ENCODE measurements around the gene TSEN34. TPM values are rescaled to one million over a fixed set of nuclear protein-coding genes. Genes with fewer than 3 reads are reported as not detected.

TSEN34 gene
- total RNA-seq, 1 donor from 2014 or later = 52.6 TPM

DNA sequence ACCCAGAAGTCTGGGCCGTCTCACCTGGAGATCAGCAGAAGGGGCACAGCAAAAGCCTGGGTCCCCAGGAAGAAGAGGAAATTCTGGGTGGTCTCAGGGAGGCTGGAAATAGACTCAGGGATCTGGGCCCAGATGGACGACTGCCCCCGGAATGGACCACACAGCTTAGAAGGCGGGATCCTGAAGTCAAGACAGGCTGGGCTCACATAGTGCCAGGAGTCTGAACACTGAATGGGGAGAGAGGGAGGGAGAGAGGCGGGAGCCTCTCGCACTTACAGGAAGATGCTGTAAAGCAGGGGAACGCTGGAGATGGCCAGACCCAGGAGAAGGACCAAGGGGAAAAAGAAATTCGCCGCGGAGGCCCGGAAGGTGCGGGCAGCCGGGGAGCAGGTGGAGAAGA, 30.3 kb upstream of the TSEN34 start:
- Mint-ChIP-seq H3K27me3 (ENCODE audit: low read depth, unreplicated experiment) (peaks cover 10% of the 10 kb centered on the region), H3K4me3 (ENCODE audit: unreplicated experiment) (peak overlapping the region; percentile 98), H3K9me3 (ENCODE audit: unreplicated experiment) (peaks cover 7% of the 10 kb centered on the region), H3K36me3 (ENCODE audit: low read depth, unreplicated experiment) (peaks cover 6% of the 10 kb centered on the region), H3K4me1 (ENCODE audit: low read depth, unreplicated experiment) (peaks cover 7% of the 10 kb centered on the region), H3K27ac (ENCODE audit: unreplicated experiment) (peak overlapping the region; percentile 87)
- Histone ChIP-seq H3K9me3 (ENCODE audit: insufficient read depth, low read depth, low read length) (no peaks in the 10 kb centered on the region), H3K36me3 (ENCODE audit: insufficient read depth, low read length) (peaks cover 15% of the 10 kb centered on the region), H3K4me2 (ENCODE audit: low read length) (peak overlapping the region; percentile 94), H3K9ac (ENCODE audit: low read length) (peak overlapping the region; percentile 84), H3K27ac (ENCODE audit: low read depth, low read length) (peak overlapping the region; percentile 78), H3K27me3 (ENCODE audit: insufficient read depth, low read length) (no peaks in the 10 kb centered on the region), H3K79me2 (ENCODE audit: insufficient read depth, low read length) (peaks cover 18% of the 10 kb centered on the region), H3K4me1 (ENCODE audit: insufficient read depth, low read length) (peaks cover 22% of the 10 kb centered on the region), H4K20me1 (ENCODE audit: insufficient read depth, low read length) (peaks cover 7% of the 10 kb centered on the region), H2AFZ (ENCODE audit: low read depth, low read length) (peak overlapping the region; percentile 5), H3K4me3 (ENCODE audit: insufficient read depth, low read depth, low read length) (peak overlapping the region; percentile 69)
- TF ChIP-seq, protein P1, sequence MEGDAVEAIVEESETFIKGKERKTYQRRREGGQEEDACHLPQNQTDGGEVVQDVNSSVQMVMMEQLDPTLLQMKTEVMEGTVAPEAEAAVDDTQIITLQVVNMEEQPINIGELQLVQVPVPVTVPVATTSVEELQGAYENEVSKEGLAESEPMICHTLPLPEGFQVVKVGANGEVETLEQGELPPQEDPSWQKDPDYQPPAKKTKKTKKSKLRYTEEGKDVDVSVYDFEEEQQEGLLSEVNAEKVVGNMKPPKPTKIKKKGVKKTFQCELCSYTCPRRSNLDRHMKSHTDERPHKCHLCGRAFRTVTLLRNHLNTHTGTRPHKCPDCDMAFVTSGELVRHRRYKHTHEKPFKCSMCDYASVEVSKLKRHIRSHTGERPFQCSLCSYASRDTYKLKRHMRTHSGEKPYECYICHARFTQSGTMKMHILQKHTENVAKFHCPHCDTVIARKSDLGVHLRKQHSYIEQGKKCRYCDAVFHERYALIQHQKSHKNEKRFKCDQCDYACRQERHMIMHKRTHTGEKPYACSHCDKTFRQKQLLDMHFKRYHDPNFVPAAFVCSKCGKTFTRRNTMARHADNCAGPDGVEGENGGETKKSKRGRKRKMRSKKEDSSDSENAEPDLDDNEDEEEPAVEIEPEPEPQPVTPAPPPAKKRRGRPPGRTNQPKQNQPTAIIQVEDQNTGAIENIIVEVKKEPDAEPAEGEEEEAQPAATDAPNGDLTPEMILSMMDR (IDR thresholded peaks at IDR 0.05; ENCODE audit: insufficient read depth, low read depth, low read length) = no peak
- no peak for TF ChIP-seq EZH2 (IDR thresholded peaks at IDR 0.05; ENCODE audit: insufficient read depth, low read length)
- no peak for FAIRE-seq
- no peak for DNase-seq (ENCODE audit: low read depth)

DNA sequence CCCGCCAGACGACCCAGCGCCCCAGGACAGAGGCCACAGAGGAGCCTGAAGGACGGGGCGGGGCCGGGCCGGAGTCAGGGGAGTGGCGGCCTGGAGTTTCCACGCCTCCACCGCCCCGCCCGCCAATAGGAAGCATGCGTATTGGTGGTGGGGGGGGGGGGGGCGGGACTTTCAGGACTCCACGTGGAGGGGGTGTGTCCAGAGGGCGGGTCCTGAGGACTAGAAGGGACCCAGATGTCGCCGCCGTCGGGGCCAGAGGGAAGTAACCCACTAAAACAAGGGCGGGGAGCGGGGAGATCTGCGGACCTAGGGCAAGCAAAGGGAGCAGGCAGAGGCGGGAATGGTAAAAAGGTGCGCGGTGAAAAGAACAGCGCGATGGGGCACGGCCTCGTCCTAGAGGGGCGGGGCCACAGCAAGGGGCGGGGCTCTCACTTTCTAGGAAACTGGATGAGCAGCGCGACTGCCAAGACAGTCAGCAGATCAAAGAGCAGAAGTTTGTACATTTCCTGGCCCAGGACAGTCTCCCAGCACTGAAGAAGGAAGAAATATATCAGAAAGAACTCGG, 28.8 kb upstream of the TSEN34 start:
- FAIRE-seq (no peak), DNase-seq (ENCODE audit: low read depth) (peak; percentile 16)
- Histone ChIP-seq H4K20me1 (ENCODE audit: insufficient read depth, low read length) (no peaks in the 10 kb centered on the region), H3K4me1 (ENCODE audit: insufficient read depth, low read length) (peaks cover 22% of the 10 kb centered on the region), H3K9me3 (ENCODE audit: insufficient read depth, low read depth, low read length) (no peaks in the 10 kb centered on the region), H3K27ac (ENCODE audit: low read depth, low read length) (no peak overlapping the region), H3K79me2 (ENCODE audit: insufficient read depth, low read length) (peaks cover 11% of the 10 kb centered on the region), H3K4me3 (ENCODE audit: insufficient read depth, low read depth, low read length) (peak overlapping the region; percentile 42), H3K9ac (ENCODE audit: low read length) (no peak overlapping the region), H3K27me3 (ENCODE audit: insufficient read depth, low read length) (no peaks in the 10 kb centered on the region), H2AFZ (ENCODE audit: low read depth, low read length) (peak overlapping the region; percentile 52), H3K36me3 (ENCODE audit: insufficient read depth, low read length) (peaks cover 2% of the 10 kb centered on the region), H3K4me2 (ENCODE audit: low read length) (peak overlapping the region; percentile 73)
- peak overlapping the region; percentile 83 for H3K4me3 Mint-ChIP-seq (ENCODE audit: unreplicated experiment)
- H3K36me3 Mint-ChIP-seq (ENCODE audit: low read depth, unreplicated experiment) = peaks cover 6% of the 10 kb centered on the region
- H3K9me3 Mint-ChIP-seq (ENCODE audit: unreplicated experiment) = peaks cover 7% of the 10 kb centered on the region
- peaks cover 7% of the 10 kb centered on the region for H3K4me1 Mint-ChIP-seq (ENCODE audit: low read depth, unreplicated experiment)
- H3K27ac Mint-ChIP-seq (ENCODE audit: unreplicated experiment) = no peak overlapping the region
- TF ChIP-seq, protein P1 (IDR thresholded peaks at IDR 0.05; ENCODE audit: insufficient read depth, low read depth, low read length) = no peak
- H3K27me3 Mint-ChIP-seq (ENCODE audit: low read depth, unreplicated experiment) = peaks cover 10% of the 10 kb centered on the region

DNA sequence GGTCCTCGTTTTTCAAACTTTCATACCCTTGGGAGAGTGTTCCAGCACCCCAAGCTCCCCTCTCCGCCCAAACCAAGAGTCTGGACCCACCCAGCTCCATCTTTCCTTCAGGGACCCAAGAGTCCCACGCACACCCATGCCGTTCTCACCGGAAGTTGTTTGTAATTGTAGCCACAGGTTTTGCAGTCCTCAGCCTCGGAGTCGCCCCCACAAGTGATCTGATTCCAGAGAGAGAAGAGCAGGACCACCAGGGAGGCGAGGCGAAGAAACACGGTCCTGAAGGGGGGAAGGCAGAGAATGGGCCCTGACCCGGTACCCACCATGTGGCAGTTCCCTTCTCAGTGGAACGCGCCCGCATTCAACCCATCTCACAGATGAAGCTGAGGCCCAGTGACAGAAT, 28.2 kb upstream of the TSEN34 start:
- peaks cover 6% of the 10 kb centered on the region for H3K36me3 Mint-ChIP-seq (ENCODE audit: low read depth, unreplicated experiment)
- Histone ChIP-seq H3K4me3 (ENCODE audit: insufficient read depth, low read depth, low read length) (no peak overlapping the region), H4K20me1 (ENCODE audit: insufficient read depth, low read length) (no peaks in the 10 kb centered on the region), H3K79me2 (ENCODE audit: insufficient read depth, low read length) (peaks cover 11% of the 10 kb centered on the region), H3K27me3 (ENCODE audit: insufficient read depth, low read length) (no peaks in the 10 kb centered on the region), H2AFZ (ENCODE audit: low read depth, low read length) (no peak overlapping the region), H3K36me3 (ENCODE audit: insufficient read depth, low read length) (no peaks in the 10 kb centered on the region), H3K9ac (ENCODE audit: low read length) (no peak overlapping the region), H3K4me2 (ENCODE audit: low read length) (peak overlapping the region; percentile 73), H3K27ac (ENCODE audit: low read depth, low read length) (no peak overlapping the region), H3K9me3 (ENCODE audit: insufficient read depth, low read depth, low read length) (no peaks in the 10 kb centered on the region), H3K4me1 (ENCODE audit: insufficient read depth, low read length) (peaks cover 22% of the 10 kb centered on the region)
- TF ChIP-seq EZH2 (IDR thresholded peaks at IDR 0.05; ENCODE audit: insufficient read depth, low read length) = no peak
- H3K4me1 Mint-ChIP-seq (ENCODE audit: low read depth, unreplicated experiment) = peaks cover 7% of the 10 kb centered on the region
- no peak for FAIRE-seq
- DNase-seq (ENCODE audit: low read depth) = no peak
- H3K4me3 Mint-ChIP-seq (ENCODE audit: unreplicated experiment) = no peak overlapping the region
- peaks cover 10% of the 10 kb centered on the region for H3K27me3 Mint-ChIP-seq (ENCODE audit: low read depth, unreplicated experiment)
- peaks cover 7% of the 10 kb centered on the region for H3K9me3 Mint-ChIP-seq (ENCODE audit: unreplicated experiment)
- no peak overlapping the region for H3K27ac Mint-ChIP-seq (ENCODE audit: unreplicated experiment)

Data from astrocyte (in vitro differentiated cells and primary cell).